CD14-positive monocyte (primary cell): ENCODE measurements around the gene CHMP1A. TPM values are rescaled to one million over a fixed set of nuclear protein-coding genes. Genes with fewer than 3 reads are reported as not detected.

Experiments used
- DNase-seq, 3 donors: peaks; one replicate each; pipeline ENCODE4 v3.0.0-alpha.2; 2011 to 2022
- H2AFZ ChIP-seq: 2 replicates; pipeline ENCODE4 v1.6.0; 2012; ENCODE audit warnings: mild to moderate bottlenecking, low read depth, low read length, inconsistent platforms; ENCODE audit not compliant: insufficient read depth, poor library complexity, severe bottlenecking
- H3K27ac ChIP-seq, 2 donors: 1 replicate in 1 of 2; 2 replicates in 1 of 2; pipeline ENCODE4 v1.5.1; 2012 to 2013; ENCODE audit warnings: low read length in 2 of 2, control low read depth in 1 of 2, inconsistent platforms in 1 of 2, low read depth in 1 of 2, mild to moderate bottlenecking in 1 of 2
- H3K27me3 ChIP-seq, 2 donors: one replicate each; pipeline versions ENCODE4 v1.6.0 to v1.6.1; 2011 to 2013; ENCODE audit warnings: low read length in 2 of 2; ENCODE audit not compliant: control insufficient read depth in 2 of 2, insufficient read depth in 2 of 2
- H3K36me3 ChIP-seq, 2 donors: replicated peaks in 1 of 2; 1 replicate in 1 of 2; 2 replicates in 1 of 2; pipeline versions ENCODE4 v1.5.1 to v1.6.1; 2012 to 2013; ENCODE audit warnings: low read length in 2 of 2, control low read depth in 1 of 2, inconsistent platforms in 1 of 2, mild to moderate bottlenecking in 1 of 2; ENCODE audit not compliant: insufficient read depth in 2 of 2, control insufficient read depth in 1 of 2
- H3K4me1 ChIP-seq, 2 donors: 1 replicate in 1 of 2; 2 replicates in 1 of 2; pipeline versions ENCODE4 v1.5.1 to v1.6.1; 2012 to 2013; ENCODE audit warnings: low read length in 2 of 2, control low read depth in 1 of 2, inconsistent platforms in 1 of 2, mild to moderate bottlenecking in 1 of 2, moderate library complexity in 1 of 2; ENCODE audit not compliant: insufficient read depth in 2 of 2, control insufficient read depth in 1 of 2
- H3K4me2 ChIP-seq: replicated peaks from 2 replicates; pipeline ENCODE3; 2012; ENCODE audit warnings: low read length, moderate library complexity, mild to moderate bottlenecking; ENCODE audit not compliant: poor library complexity, severe bottlenecking; ENCODE audit errors: extremely low read depth
- H3K4me3 ChIP-seq, 3 experiments: fragments of 200-600 bp in 1 of 3; sonication (generic) in 1 of 3; replicated peaks in 1 of 3; 1 replicate in 2 of 3; 2 replicates in 1 of 3; pipeline ENCODE4 v1.5.1; 2011 to 2013; ENCODE audit warnings: low read length in 3 of 3, mild to moderate bottlenecking in 3 of 3, control low read depth in 2 of 3, low read depth in 2 of 3, inconsistent platforms in 1 of 3, moderate library complexity in 1 of 3
- H3K79me2 ChIP-seq: 2 replicates; pipeline ENCODE4 v1.6.0; 2012; ENCODE audit warnings: mild to moderate bottlenecking, control low read depth, inconsistent platforms, low read length, moderate library complexity; ENCODE audit not compliant: insufficient read depth
- H3K9ac ChIP-seq: 2 replicates; pipeline ENCODE4 v1.6.0; 2017; ENCODE audit warnings: low read length, mild to moderate bottlenecking; ENCODE audit not compliant: insufficient read depth, poor library complexity, severe bottlenecking
- H3K9me3 ChIP-seq, 2 donors: replicated peaks in 1 of 2; 1 replicate in 1 of 2; 2 replicates in 1 of 2; pipeline versions ENCODE4 v1.5.1 to v1.6.1; 2012 to 2013; ENCODE audit warnings: low read length in 2 of 2, control low read depth in 1 of 2; ENCODE audit not compliant: control insufficient read depth in 1 of 2, insufficient read depth in 1 of 2
- H4K20me1 ChIP-seq: 2 replicates; pipeline ENCODE4 v1.6.0; 2012; ENCODE audit warnings: mild to moderate bottlenecking, low read length, control low read depth, moderate library complexity; ENCODE audit not compliant: insufficient read depth
- H3K27ac Mint-ChIP-seq, 7 donors: one replicate each; pipeline ENCODE4 v1.8.0; 2020; ENCODE audit warnings: mild to moderate bottlenecking in 7 of 7, mixed read lengths in 7 of 7, moderate library complexity in 6 of 7, inconsistent platforms in 2 of 7
- H3K27me3 Mint-ChIP-seq, 3 donors: one replicate each; pipeline ENCODE4 v1.8.0; 2021 to 2022; ENCODE audit warnings: low read depth in 3 of 3, mild to moderate bottlenecking in 3 of 3, mixed read lengths in 3 of 3, moderate library complexity in 3 of 3, inconsistent platforms in 1 of 3
- H3K36me3 Mint-ChIP-seq, 2 donors: one replicate each; pipeline ENCODE4 v1.8.0; 2020; ENCODE audit warnings: mixed read lengths in 2 of 2, inconsistent platforms in 1 of 2, mild to moderate bottlenecking in 1 of 2
- H3K4me1 Mint-ChIP-seq: one replicate; pipeline ENCODE4 v1.8.0; 2020; ENCODE audit warnings: mild to moderate bottlenecking, mixed read lengths
- H3K4me3 Mint-ChIP-seq, 2 donors: one replicate each; pipeline ENCODE4 v1.8.0; 2020; ENCODE audit warnings: mild to moderate bottlenecking in 2 of 2, mixed read lengths in 2 of 2, moderate library complexity in 1 of 2
- H3K9me3 Mint-ChIP-seq, 7 donors: one replicate each; pipeline ENCODE4 v1.8.0; 2020 to 2022; ENCODE audit warnings: mixed read lengths in 7 of 7, mild to moderate bottlenecking in 6 of 7, moderate library complexity in 6 of 7, inconsistent platforms in 2 of 7
- CTCF ChIP-seq: fragments of 200-600 bp; IDR thresholded peaks from one replicate; pipeline ENCODE4 v1.8.0; 2022; ENCODE audit warnings: antibody characterized with exemption, mild to moderate bottlenecking
- WGBS: methylation state at CpG from one replicate; pipeline ENCODE4 v1.1.5; 2013; ENCODE audit warnings: missing lambda C conversion rate; ENCODE audit not compliant: insufficient coverage; 5-methylcytosine and 5-hydroxymethylcytosine counted together
- intact Hi-C, 2 donors: fragments of 100-400 bp; cut with micrococcal nuclease; formaldehyde crosslinking; loops; one replicate each; pipeline versions ENCODE4 v1.15.0 to v1.15.1; 2023
- polyA plus RNA-seq, 3 donors: library from polyadenylated mRNA; depleted of rRNA in 1 of 3; unstranded in 2 of 3; stranded (reverse) in 1 of 3; fragments of 300-500 nt in 2 of 3; fragments of >200 nt in 1 of 3; fragmentation: Illumina TruSeq in 2 of 3; gene quantifications; 1 replicate in 2 of 3; 2 replicates in 1 of 3; pipeline ENCODE4 v1.2.3, GENCODE V29; 2012 to 2021

Gene CHMP1A
- polyA plus RNA-seq, 3 donors, result 57.3 to 85.7 (median 76.6) TPM

- no peak overlapping the region for H3K27ac ChIP-seq
- H3K9me3 Mint-ChIP-seq, result peaks cover 0 to 5% (median 0%) of the 10 kb centered on the region in 7 donors
- H3K36me3 ChIP-seq, result no peaks in the 10 kb centered on the region
- H3K36me3 Mint-ChIP-seq, result no peaks in the 10 kb centered on the region
- H3K4me1 ChIP-seq, result peaks cover 0 to 8% of the 10 kb centered on the region in 2 donors
- no peaks in the 10 kb centered on the region for H4K20me1 ChIP-seq
- peaks cover 7% of the 10 kb centered on the region for H3K4me1 Mint-ChIP-seq
- H3K27ac Mint-ChIP-seq, result no peak overlapping the region
- H2AFZ ChIP-seq, result no peak overlapping the region
- WGBS, result 68% methylated on average over 4 of the region's 5 CpGs
- peaks cover 2 to 23% (median 4%) of the 10 kb centered on the region in 3 donors for H3K27me3 Mint-ChIP-seq
- TF ChIP-seq CTCF, result no peak
- H3K9ac ChIP-seq, result no peak overlapping the region
- no peaks in the 10 kb centered on the region for H3K9me3 ChIP-seq
- intact Hi-C loops, result no loop called here
- H3K79me2 ChIP-seq, result no peaks in the 10 kb centered on the region
- H3K4me2 ChIP-seq, result no peak overlapping the region
- DNase-seq, result no peak
- no peak overlapping the region for H3K4me3 ChIP-seq
- no peaks in the 10 kb centered on the region for H3K27me3 ChIP-seq
- no peak overlapping the region for H3K4me3 Mint-ChIP-seq
These were observed 54.4 kb downstream of the CHMP1A start for GRCh38 chr16:89602952-89603590.

GRCh38 chr16:89602273-89602951, 55.1 kb downstream of the CHMP1A start:
- Histone ChIP-seq H3K36me3 (no peaks in the 10 kb centered on the region), H3K4me2 (no peak overlapping the region), H4K20me1 (no peaks in the 10 kb centered on the region), H2AFZ (no peak overlapping the region), H3K9ac (no peak overlapping the region), H3K79me2 (no peaks in the 10 kb centered on the region), H3K9me3 (no peaks in the 10 kb centered on the region), H3K4me1 (peaks cover 0 to 8% of the 10 kb centered on the region in 2 donors), H3K4me3 (no peak overlapping the region), H3K27me3 (no peaks in the 10 kb centered on the region), H3K27ac (no peak overlapping the region)
- H3K4me1 Mint-ChIP-seq, result peaks cover 7% of the 10 kb centered on the region
- H3K27ac Mint-ChIP-seq, result no peak overlapping the region
- TF ChIP-seq CTCF, result no peak
- H3K9me3 Mint-ChIP-seq, result peaks cover 0 to 5% (median 0%) of the 10 kb centered on the region in 7 donors
- WGBS, result 3% methylated on average over 19 of the region's 22 CpGs
- H3K4me3 Mint-ChIP-seq, result no peak overlapping the region
- intact Hi-C loops, result no loop called here
- peak in 2 of 3 donors; percentile 6 to 46 for DNase-seq
- H3K27me3 Mint-ChIP-seq, result peaks cover 2 to 23% (median 4%) of the 10 kb centered on the region in 3 donors
- H3K36me3 Mint-ChIP-seq, result no peaks in the 10 kb centered on the region
